Naive thymus-derived CD4-positive, alpha-beta T cell (primary cell): Measurements from ENCODE around the gene HOXA3. TPM values are rescaled to one million over a fixed set of nuclear protein-coding genes. Genes with fewer than 3 reads are reported as not detected.

Experiments used
- ATAC-seq: fragments of 150-1000 bp; cut with Tn5 transposase; 2 replicates; pipeline ENCODE4 v1.10.0; 2021; ENCODE audit warnings: mild to moderate bottlenecking, moderate library complexity
- CTCF ChIA-PET: fragments of 350-600 bp; sonication (Branson Sonifier 250); formaldehyde crosslinking; loops from one replicate; lab custom pipeline; 2021; ENCODE audit warnings: antibody characterized with exemption; lab: Charles Lee
- POLR2A ChIA-PET: fragments of 350-600 bp; sonication (Branson Sonifier 250); formaldehyde crosslinking; loops from one replicate; lab custom pipeline; 2021; ENCODE audit warnings: antibody characterized with exemption, inconsistent platforms; lab: Charles Lee
- DNase-seq, 9 donors: peaks; one replicate each; pipeline versions ENCODE4 v3.0.0 to v3.0.0-alpha.2; 2020 to 2022; ENCODE audit warnings: mixed read lengths in 1 of 9
- H3K27ac ChIP-seq: one replicate; pipeline ENCODE4 v1.7.0; 2013; ENCODE audit warnings: mild to moderate bottlenecking, low read depth, low read length, moderate library complexity
- H3K27me3 ChIP-seq, 2 donors: one replicate each; pipeline ENCODE4 v1.7.0; 2013; ENCODE audit warnings: low read length in 2 of 2, mild to moderate bottlenecking in 2 of 2, moderate library complexity in 2 of 2; ENCODE audit not compliant: control insufficient read depth in 2 of 2, insufficient read depth in 2 of 2
- H3K36me3 ChIP-seq, 3 experiments: 1 replicate in 2 of 3; 2 replicates in 1 of 3; pipeline ENCODE4 v1.7.0; 2013; ENCODE audit warnings: low read length in 3 of 3, mild to moderate bottlenecking in 3 of 3, moderate library complexity in 1 of 3; ENCODE audit not compliant: insufficient read depth in 3 of 3, control insufficient read depth in 2 of 3
- H3K4me1 ChIP-seq, 2 donors: one replicate each; pipeline ENCODE4 v1.7.0; 2013; ENCODE audit warnings: low read length in 2 of 2, mild to moderate bottlenecking in 2 of 2, moderate library complexity in 1 of 2; ENCODE audit not compliant: control insufficient read depth in 2 of 2, insufficient read depth in 2 of 2
- H3K4me3 ChIP-seq: 2 replicates; pipeline ENCODE4 v1.7.0; 2013; ENCODE audit warnings: mild to moderate bottlenecking, low read length
- H3K9me3 ChIP-seq, 3 experiments: 1 replicate in 2 of 3; 2 replicates in 1 of 3; pipeline ENCODE4 v1.7.0; 2013; ENCODE audit warnings: low read length in 3 of 3; ENCODE audit not compliant: control insufficient read depth in 2 of 3
- H3K27ac Mint-ChIP-seq, 9 donors: one replicate each; pipeline ENCODE4 v1.8.0; 2020 to 2022; ENCODE audit warnings: mixed read lengths in 9 of 9, mild to moderate bottlenecking in 8 of 9, moderate library complexity in 5 of 9, inconsistent platforms in 2 of 9
- H3K27me3 Mint-ChIP-seq, 5 donors: one replicate each; pipeline ENCODE4 v1.8.0; 2021 to 2022; ENCODE audit warnings: mixed read lengths in 5 of 5, mild to moderate bottlenecking in 1 of 5
- H3K36me3 Mint-ChIP-seq, 5 donors: one replicate each; pipeline ENCODE4 v1.8.0; 2020 to 2022; ENCODE audit warnings: mixed read lengths in 5 of 5, mild to moderate bottlenecking in 3 of 5, inconsistent platforms in 1 of 5
- H3K4me1 Mint-ChIP-seq, 7 donors: one replicate each; pipeline ENCODE4 v1.8.0; 2020 to 2022; ENCODE audit warnings: mixed read lengths in 7 of 7, mild to moderate bottlenecking in 3 of 7, inconsistent platforms in 1 of 7
- H3K4me3 Mint-ChIP-seq, 10 donors: one replicate each; pipeline ENCODE4 v1.8.0; 2020 to 2022; ENCODE audit warnings: mild to moderate bottlenecking in 10 of 10, mixed read lengths in 10 of 10, moderate library complexity in 6 of 10, inconsistent platforms in 2 of 10
- H3K9me3 Mint-ChIP-seq, 11 donors: one replicate each; pipeline ENCODE4 v1.8.0; 2020 to 2022; ENCODE audit warnings: mixed read lengths in 11 of 11, mild to moderate bottlenecking in 4 of 11, inconsistent platforms in 1 of 11, moderate library complexity in 1 of 11
- intact Hi-C, 2 donors: fragments of 100-400 bp; cut with micrococcal nuclease; formaldehyde crosslinking; loops; one replicate each; pipeline ENCODE4 v1.15.1; 2023
- polyA plus RNA-seq, 2 donors: library from polyadenylated mRNA; unstranded; fragments of 300-500 nt; fragmentation: Illumina TruSeq; gene quantifications; one replicate each; pipeline ENCODE4 v1.2.3, GENCODE V29; 2021
- total RNA-seq, 6 experiments: library from RNA in 5 of 6; stranded (reverse) in 5 of 6; gene quantifications; 1 replicate in 5 of 6; 2 replicates in 1 of 6; pipeline ENCODE4 v1.2.3 and lab custom pipeline; 2021 to 2026

Gene HOXA3
- total and polyA plus RNA-seq, 7 experiments from 2014 or later, result 0.12 TPM; not detected in 6

DNA sequence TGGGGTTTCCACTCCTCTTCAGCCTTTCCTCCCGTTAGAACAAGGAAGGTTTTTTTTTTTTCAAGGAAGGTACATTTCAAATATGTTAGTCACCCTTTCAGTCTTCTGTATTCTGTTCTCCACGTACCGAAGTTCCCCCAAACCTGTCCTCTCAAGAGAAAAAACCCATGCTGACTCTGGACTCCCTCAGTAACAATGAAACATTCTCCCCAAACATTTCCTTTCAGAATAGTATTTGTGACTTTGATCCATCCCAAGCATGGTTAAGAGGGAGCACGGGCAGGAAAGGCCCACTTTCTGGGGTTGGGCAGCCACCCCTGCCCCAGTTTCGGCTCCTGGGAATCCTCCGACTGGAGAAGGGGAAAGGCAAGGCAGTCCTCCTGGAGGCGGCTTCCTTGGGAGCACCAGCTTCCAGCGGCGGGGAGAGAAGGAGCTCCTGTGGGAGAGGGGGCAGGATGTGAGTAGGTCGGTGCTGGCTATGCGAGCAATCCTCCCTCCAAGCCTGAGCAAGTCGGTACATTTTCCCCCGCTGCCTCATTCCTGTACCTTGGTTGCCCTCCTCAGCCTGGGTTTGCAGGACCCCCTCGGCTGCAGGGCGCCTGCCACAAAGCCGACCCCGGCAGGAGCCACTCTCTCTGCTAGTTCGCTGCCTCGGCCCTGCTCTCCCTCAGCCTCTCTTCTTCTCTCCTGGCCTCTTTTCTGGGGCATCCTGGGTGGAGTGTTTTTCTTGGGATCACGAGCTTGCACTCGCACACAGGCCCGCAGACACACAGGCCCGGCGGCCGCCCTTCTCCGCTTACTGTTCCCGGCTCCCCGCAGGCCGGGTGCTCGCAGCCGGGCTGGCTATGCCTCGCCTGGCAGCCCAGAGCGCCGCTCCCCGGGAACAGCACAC lies 54.5 kb downstream of the HOXA3 start:
- no peaks in the 10 kb centered on the region for H3K9me3 ChIP-seq
- Mint-ChIP-seq H3K4me1 (peaks cover 17 to 46% (median 38%) of the 10 kb centered on the region in 7 donors), H3K36me3 (peaks cover 8 to 30% (median 20%) of the 10 kb centered on the region in 5 donors), H3K9me3 (peaks cover 0 to 10% (median 0%) of the 10 kb centered on the region in 11 donors), H3K27me3 (peaks cover 82 to 93% (median 86%) of the 10 kb centered on the region in 5 donors), H3K27ac (no peak overlapping the region), H3K4me3 (peak overlapping the region; percentile 79 to 94 (median 88))
- H3K4me1 ChIP-seq, result peaks cover 9 to 30% of the 10 kb centered on the region in 2 donors
- peaks cover 8 to 17% of the 10 kb centered on the region in 2 donors for H3K27me3 ChIP-seq
- ChIA-PET CTCF (no interaction called here), POLR2A (no interaction called here)
- H3K36me3 ChIP-seq, result peaks cover 0 to 5% (median 0%) of the 10 kb centered on the region in 3 experiments
- no peak for DNase-seq
- no peak overlapping the region for H3K4me3 ChIP-seq
- no peak for ATAC-seq
- intact Hi-C loops, result loop anchor here (2.0 to 5.0 kb wide), 9 partner anchors 33 to 1235 kb away; partner anchors contain the start of genes HOXA4 (in 2 of the 2), SKAP2 (in 2 of the 2) and HOXA7 (in 1 of the 2)
- no peak overlapping the region for H3K27ac ChIP-seq

DNA sequence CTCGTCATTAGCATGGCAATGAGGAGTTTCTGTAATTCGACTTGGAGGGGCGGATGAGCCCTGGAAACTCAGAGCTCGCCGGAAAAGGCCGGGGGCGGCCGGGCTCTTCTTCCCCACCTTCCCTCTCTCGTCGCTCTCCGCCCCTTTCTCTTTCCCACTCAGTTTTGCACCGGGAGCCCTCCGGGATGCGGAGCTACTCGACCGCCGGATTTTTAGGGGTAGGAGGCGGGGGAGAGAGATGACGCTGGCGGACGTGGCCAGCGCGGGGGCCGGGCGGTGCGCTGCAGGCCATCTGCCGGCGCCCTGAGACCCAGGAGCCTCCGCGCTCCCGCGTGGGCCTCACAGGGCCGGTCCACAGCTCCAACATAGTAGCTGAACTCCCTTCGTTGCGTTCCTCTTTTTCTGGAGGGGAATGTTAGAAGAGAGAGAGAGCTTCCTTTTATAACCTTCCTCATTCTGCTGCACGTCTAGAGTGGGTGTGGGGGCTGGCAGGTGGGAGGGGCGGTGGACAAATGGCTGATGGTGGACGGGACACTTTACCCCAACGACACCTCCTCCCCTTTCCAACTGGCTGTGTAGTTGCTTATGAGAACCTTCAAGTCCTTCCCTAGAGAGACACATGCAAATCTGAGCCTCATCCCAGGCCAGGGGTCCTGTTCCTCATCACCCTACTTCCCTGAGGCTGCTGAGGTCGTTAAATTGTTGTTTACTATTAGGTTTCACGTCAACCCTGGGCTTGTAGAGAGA lies 55.4 kb downstream of the HOXA3 start:
- H3K4me1 ChIP-seq, result peaks cover 9 to 24% of the 10 kb centered on the region in 2 donors
- H3K4me1 Mint-ChIP-seq, result peaks cover 12 to 40% (median 30%) of the 10 kb centered on the region in 7 donors
- ChIA-PET CTCF (no interaction called here), POLR2A (no interaction called here)
- no peaks in the 10 kb centered on the region for H3K9me3 ChIP-seq
- no peak overlapping the region for H3K27ac ChIP-seq
- H3K27me3 Mint-ChIP-seq, result peaks cover 84 to 94% (median 87%) of the 10 kb centered on the region in 5 donors
- peak; percentile 20 for ATAC-seq
- H3K36me3 Mint-ChIP-seq, result peaks cover 4 to 30% (median 20%) of the 10 kb centered on the region in 5 donors
- intact Hi-C loops, result loop anchor here (2.0 to 5.0 kb wide), 8 partner anchors 34 to 1234 kb away; partner anchors contain the start of genes HOXA4 (in 2 of the 2), SKAP2 (in 2 of the 2) and HOXA7 (in 1 of the 2)
- peak overlapping the region; percentile 76 for H3K4me3 ChIP-seq
- no peak for DNase-seq
- peaks cover 0 to 5% (median 0%) of the 10 kb centered on the region in 3 experiments for H3K36me3 ChIP-seq
- H3K27me3 ChIP-seq, result peaks cover 3 to 9% of the 10 kb centered on the region in 2 donors
- H3K27ac Mint-ChIP-seq, result peak overlapping the region in 3 of 9 donors; percentile 2 to 33 (median 25)
- peaks cover 0 to 10% (median 0%) of the 10 kb centered on the region in 11 donors for H3K9me3 Mint-ChIP-seq
- H3K4me3 Mint-ChIP-seq, result peak overlapping the region; percentile 79 to 94 (median 88)

DNA sequence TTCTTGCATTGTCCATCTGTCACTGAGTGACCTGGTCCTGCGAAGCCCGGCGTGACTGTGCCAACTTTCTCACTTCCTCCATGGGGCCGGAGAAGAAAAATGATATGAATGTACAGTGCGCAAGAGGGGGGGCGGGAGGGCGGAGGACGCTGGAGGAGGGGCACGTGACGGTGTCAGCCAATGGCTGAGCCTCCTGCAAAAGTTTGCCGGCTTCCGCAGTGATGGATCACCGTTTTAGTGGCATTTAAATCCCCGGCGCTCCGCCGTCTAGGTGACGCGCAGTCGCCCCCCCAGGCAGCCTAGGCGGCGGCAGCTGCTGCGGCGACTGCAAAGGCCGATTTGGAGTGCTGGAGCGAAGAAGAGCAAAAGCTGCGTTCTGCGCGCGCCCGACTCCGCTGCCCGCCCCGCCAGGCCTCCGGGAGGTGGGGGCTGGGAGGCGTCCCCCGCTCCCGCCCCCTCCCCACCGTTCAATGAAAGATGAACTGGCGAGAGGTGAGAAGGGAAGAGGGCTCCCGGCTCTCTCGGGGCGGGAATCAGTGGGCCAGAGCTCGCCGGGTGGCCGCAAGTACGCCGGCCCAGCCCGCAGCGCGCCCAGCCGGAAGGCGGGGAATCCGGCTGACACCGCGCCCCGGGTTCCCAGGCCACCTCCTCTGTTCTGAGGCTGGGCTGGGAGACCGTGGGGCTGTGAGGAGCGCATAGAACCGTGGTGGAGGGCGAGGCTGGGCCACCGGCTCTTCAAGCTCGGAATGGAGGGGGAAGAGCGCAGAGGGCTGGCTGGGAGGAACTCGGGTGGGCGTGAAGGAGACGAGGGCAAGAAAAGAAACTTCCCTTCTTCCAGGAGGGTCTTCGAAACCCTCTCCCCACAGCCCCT lies 56.3 kb downstream of the HOXA3 start, which contains the start of gene HOXA1:
Gene HOXA1, minus strand, starts transcription at position 104 of the 871 bp plus-strand sequence. Its CDS starts 88 bp downstream, at position 16.
- Mint-ChIP-seq H3K27me3 (peaks cover 85 to 94% (median 87%) of the 10 kb centered on the region in 5 donors), H3K4me3 (peak within 1 kb of the TSS; percentile 79 to 94 (median 88)), H3K27ac (peak within 1 kb of the TSS in 4 of 9 donors; percentile 33 to 77 (median 66)), H3K36me3 (peaks cover 4 to 24% (median 17%) of the 10 kb centered on the region in 5 donors), H3K9me3 (peaks cover 0 to 6% (median 0%) of the 10 kb centered on the region in 11 donors), H3K4me1 (peaks cover 9 to 36% (median 30%) of the 10 kb centered on the region in 7 donors)
- intact Hi-C loops, result loop anchor here (2.0 to 5.0 kb wide), 8 partner anchors 35 to 1233 kb away; partner anchors contain the start of genes HOXA4 (in 2 of the 2), SKAP2 (in 2 of the 2) and HOXA7 (in 1 of the 2)
- Histone ChIP-seq H3K4me1 (peaks cover 9 to 21% of the 10 kb centered on the region in 2 donors), H3K9me3 (no peaks in the 10 kb centered on the region), H3K36me3 (peaks cover 0 to 5% (median 0%) of the 10 kb centered on the region in 3 experiments), H3K27ac (peak within 1 kb of the TSS; percentile 57), H3K4me3 (peak within 1 kb of the TSS; percentile 76), H3K27me3 (peaks cover 3 to 9% of the 10 kb centered on the region in 2 donors)
- POLR2A ChIA-PET, result no interaction called here
- DNase-seq (peak; percentile 44 to 72 (median 63)), ATAC-seq (peak; percentile 90)
- CTCF ChIA-PET, result no interaction called here

DNA sequence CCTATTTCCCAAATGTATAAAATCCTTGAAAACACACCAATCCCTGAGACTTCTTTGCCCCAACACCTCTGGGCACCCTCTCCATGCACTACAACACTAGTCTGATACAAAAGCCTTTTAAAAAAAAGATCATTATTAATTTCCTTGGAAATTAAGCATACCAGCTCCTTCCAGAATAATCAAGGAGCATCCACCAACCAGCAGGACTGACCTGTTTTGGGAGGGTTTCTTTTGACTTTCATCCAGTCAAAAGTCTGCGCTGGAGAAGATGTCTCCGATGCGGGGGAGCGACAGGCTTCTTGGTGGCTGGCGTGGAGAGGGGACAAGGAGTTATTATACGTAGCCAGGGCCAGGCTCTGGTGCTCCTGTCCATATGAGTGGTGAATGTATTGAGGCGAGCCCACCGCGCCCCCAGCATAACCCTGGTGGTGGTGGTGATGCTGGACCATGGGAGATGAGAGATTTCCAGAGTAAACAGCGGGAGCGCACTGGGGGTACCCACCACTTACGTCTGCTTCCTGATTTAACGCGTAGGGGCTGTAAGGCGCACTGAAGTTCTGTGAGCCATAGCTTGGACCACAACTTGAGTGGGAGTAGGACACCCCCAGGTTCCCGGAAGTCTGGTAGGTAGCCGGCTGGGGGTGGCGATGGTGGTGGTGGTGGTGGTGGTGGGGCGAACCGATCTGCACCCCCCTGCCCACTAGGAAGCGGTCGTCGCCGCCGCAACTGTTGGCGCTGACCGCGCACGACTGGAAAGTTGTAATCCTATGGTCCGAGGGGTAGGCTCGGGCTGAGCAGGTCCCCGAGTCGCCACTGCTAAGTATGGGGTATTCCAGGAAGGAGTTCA lies 57.1 kb downstream of the HOXA3 start:
- H3K4me1 Mint-ChIP-seq, result peaks cover 9 to 36% (median 30%) of the 10 kb centered on the region in 7 donors

More for the DNA sequence above, 57.1 kb downstream of the HOXA3 start:
- Histone ChIP-seq H3K9me3 (no peaks in the 10 kb centered on the region), H3K4me3 (peak overlapping the region; percentile 76), H3K4me1 (peaks cover 9 to 21% of the 10 kb centered on the region in 2 donors), H3K27me3 (peaks cover 9 to 14% of the 10 kb centered on the region in 2 donors), H3K27ac (no peak overlapping the region), H3K36me3 (peaks cover 0 to 5% (median 0%) of the 10 kb centered on the region in 3 experiments)
- POLR2A ChIA-PET, result no interaction called here
- Mint-ChIP-seq H3K27ac (peak overlapping the region in 4 of 9 donors; percentile 20 to 75 (median 66)), H3K27me3 (peaks cover 83 to 94% (median 86%) of the 10 kb centered on the region in 5 donors), H3K36me3 (peaks cover 3 to 17% (median 10%) of the 10 kb centered on the region in 5 donors), H3K9me3 (peaks cover 0 to 8% (median 0%) of the 10 kb centered on the region in 11 donors), H3K4me3 (peak overlapping the region; percentile 79 to 94 (median 88))
- DNase-seq (no peak), ATAC-seq (peak; percentile 4)
- intact Hi-C loops, result loop anchor here (5.0 kb wide), 5 partner anchors 37 to 718 kb away; partner anchors contain the start of genes HOXA4 (in 1 of the 2), HOXA7 (in 1 of the 2) and SKAP2 (in 1 of the 2)
- CTCF ChIA-PET, result no interaction called here
